Panc1 (cell line): ENCODE data around the gene MDFI.

Experiments used
- POLR2AphosphoS5 ChIP-seq: IDR thresholded peaks from 2 replicates; pipeline ENCODE4 v1.6.1; 2012; ENCODE audit warnings: mild to moderate bottlenecking, low read depth, low read length, moderate library complexity
- REST ChIP-seq, 2 experiments: IDR thresholded peaks; 2 replicates each; pipeline ENCODE4 v1.6.1; 2011 to 2012; ENCODE audit warnings: low read depth in 2 of 2, control low read depth in 1 of 2, low read length in 1 of 2, mild to moderate bottlenecking in 1 of 2, moderate library complexity in 1 of 2; ENCODE audit not compliant: insufficient read depth in 1 of 2
- SIN3A ChIP-seq: IDR thresholded peaks from 2 replicates; pipeline ENCODE4 v1.6.1; 2012; ENCODE audit warnings: low read depth, mild to moderate bottlenecking, low read length, moderate library complexity, borderline replicate concordance; ENCODE audit not compliant: insufficient read depth
- TF ChIP-seq, protein P1 (sequence below): fragments of 450-650 bp; IDR thresholded peaks from 2 replicates; pipeline ENCODE4 v1.5.1; 2017; ENCODE audit warnings: mild to moderate bottlenecking

- TF ChIP-seq, protein P1, sequence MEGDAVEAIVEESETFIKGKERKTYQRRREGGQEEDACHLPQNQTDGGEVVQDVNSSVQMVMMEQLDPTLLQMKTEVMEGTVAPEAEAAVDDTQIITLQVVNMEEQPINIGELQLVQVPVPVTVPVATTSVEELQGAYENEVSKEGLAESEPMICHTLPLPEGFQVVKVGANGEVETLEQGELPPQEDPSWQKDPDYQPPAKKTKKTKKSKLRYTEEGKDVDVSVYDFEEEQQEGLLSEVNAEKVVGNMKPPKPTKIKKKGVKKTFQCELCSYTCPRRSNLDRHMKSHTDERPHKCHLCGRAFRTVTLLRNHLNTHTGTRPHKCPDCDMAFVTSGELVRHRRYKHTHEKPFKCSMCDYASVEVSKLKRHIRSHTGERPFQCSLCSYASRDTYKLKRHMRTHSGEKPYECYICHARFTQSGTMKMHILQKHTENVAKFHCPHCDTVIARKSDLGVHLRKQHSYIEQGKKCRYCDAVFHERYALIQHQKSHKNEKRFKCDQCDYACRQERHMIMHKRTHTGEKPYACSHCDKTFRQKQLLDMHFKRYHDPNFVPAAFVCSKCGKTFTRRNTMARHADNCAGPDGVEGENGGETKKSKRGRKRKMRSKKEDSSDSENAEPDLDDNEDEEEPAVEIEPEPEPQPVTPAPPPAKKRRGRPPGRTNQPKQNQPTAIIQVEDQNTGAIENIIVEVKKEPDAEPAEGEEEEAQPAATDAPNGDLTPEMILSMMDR, result no peak
- TF ChIP-seq REST (IDR thresholded peaks at IDR 0.05; ENCODE audit: insufficient read depth in 1 of 2, low read depth in 2 of 2, low read length in 1 of 2) (no peak), POLR2AphosphoS5 (no peak), SIN3A (no peak)
These were observed 46.3 kb downstream of the MDFI start for GRCh38 chr6:41684311-41685180.
